Hepatocyte (in vitro differentiated cells): ENCODE measurements around the gene ACSL3. TPM values are rescaled to one million over a fixed set of nuclear protein-coding genes. Genes with fewer than 3 reads are reported as not detected.

Experiments
- DNase-seq: peaks from one replicate; pipeline ENCODE4 v3.0.0-alpha.2; 2016; ENCODE audit warnings: low spot score
- H2AFZ ChIP-seq: fragments of 200-600 bp; sonication (generic); 2 replicates; pipeline ENCODE4 v1.6.0; 2016; ENCODE audit warnings: antibody characterized with exemption, mild to moderate bottlenecking
- H3K27ac ChIP-seq: fragments of 200-600 bp; sonication (generic); 2 replicates; pipeline ENCODE4 v1.5.1; 2016; ENCODE audit warnings: mild to moderate bottlenecking
- H3K27me3 ChIP-seq: fragments of 200-600 bp; sonication (generic); 2 replicates; pipeline ENCODE4 v1.6.1; 2016
- H3K36me3 ChIP-seq: fragments of 200-600 bp; sonication (generic); replicated peaks from 2 replicates; pipeline ENCODE4 v1.5.1; 2016; ENCODE audit warnings: low read depth; ENCODE audit not compliant: insufficient read depth
- H3K4me1 ChIP-seq: fragments of 200-600 bp; sonication (generic); 2 replicates; pipeline ENCODE4 v1.5.1; 2016; ENCODE audit warnings: mild to moderate bottlenecking, moderate library complexity; ENCODE audit not compliant: insufficient read depth
- H3K4me2 ChIP-seq: fragments of 200-600 bp; sonication (generic); 2 replicates; pipeline ENCODE4 v1.6.0; 2016
- H3K4me3 ChIP-seq: fragments of 200-600 bp; sonication (generic); 2 replicates; pipeline ENCODE4 v1.5.1; 2016; ENCODE audit warnings: mild to moderate bottlenecking
- H3K79me2 ChIP-seq: fragments of 200-600 bp; sonication (generic); 2 replicates; pipeline ENCODE4 v1.6.0; 2017; ENCODE audit warnings: mild to moderate bottlenecking
- H3K9me2 ChIP-seq: fragments of 200-600 bp; sonication (generic); replicated peaks from 2 replicates; pipeline ENCODE4 v1.6.0; 2017; ENCODE audit warnings: mild to moderate bottlenecking; ENCODE audit not compliant: insufficient read depth
- H3K9me3 ChIP-seq: fragments of 200-600 bp; sonication (generic); 2 replicates; pipeline ENCODE4 v1.5.1; 2016; ENCODE audit warnings: low read depth, mild to moderate bottlenecking
- H4K20me1 ChIP-seq: fragments of 200-600 bp; sonication (generic); 2 replicates; pipeline ENCODE4 v1.6.0; 2016; ENCODE audit warnings: mild to moderate bottlenecking; ENCODE audit not compliant: insufficient read depth, poor library complexity, severe bottlenecking
- EZH2 ChIP-seq: fragments of 200-600 bp; sonication (generic); IDR thresholded peaks from 2 replicates; pipeline ENCODE4 v1.6.1; 2016; ENCODE audit warnings: antibody characterized with exemption, mild to moderate bottlenecking, borderline replicate concordance
- EZH2phosphoT487 ChIP-seq: fragments of 200-600 bp; sonication (generic); IDR thresholded peaks from one replicate; pipeline ENCODE4 v1.6.1; 2018; ENCODE audit warnings: antibody characterized with exemption, mild to moderate bottlenecking, low read depth, moderate library complexity; ENCODE audit not compliant: unreplicated experiment, severe bottlenecking
- WGBS: methylation state at CpG from one replicate; pipeline ENCODE4 v1.1.6; 2016; ENCODE audit warnings: low lambda C conversion rate; ENCODE audit errors: missing lambda C conversion rate; 5-methylcytosine and 5-hydroxymethylcytosine counted together
- polyA plus RNA-seq: library from polyadenylated mRNA; unstranded; fragments of >200 nt; fragmentation: Nextera tagmentation; extraction: Ambion mirVana; gene quantifications from 2 replicates; pipeline ENCODE4 v1.2.1, GENCODE V29; 2016
- total RNA-seq: library from RNA; depleted of rRNA; stranded (reverse); fragments of >200 nt; gene quantifications from 2 replicates; pipeline ENCODE4 v1.2.3, GENCODE V29; 2014
- TF ChIP-seq, protein P1 (sequence below): fragments of 200-600 bp; sonication (generic); IDR thresholded peaks from 2 replicates; pipeline ENCODE4 v1.5.1; 2016; ENCODE audit warnings: antibody characterized with exemption, mild to moderate bottlenecking; ENCODE audit not compliant: poor library complexity

ACSL3 gene
- total and polyA plus RNA-seq, 2 experiments from 2014 or later: 82.1 to 133 TPM

DNA sequence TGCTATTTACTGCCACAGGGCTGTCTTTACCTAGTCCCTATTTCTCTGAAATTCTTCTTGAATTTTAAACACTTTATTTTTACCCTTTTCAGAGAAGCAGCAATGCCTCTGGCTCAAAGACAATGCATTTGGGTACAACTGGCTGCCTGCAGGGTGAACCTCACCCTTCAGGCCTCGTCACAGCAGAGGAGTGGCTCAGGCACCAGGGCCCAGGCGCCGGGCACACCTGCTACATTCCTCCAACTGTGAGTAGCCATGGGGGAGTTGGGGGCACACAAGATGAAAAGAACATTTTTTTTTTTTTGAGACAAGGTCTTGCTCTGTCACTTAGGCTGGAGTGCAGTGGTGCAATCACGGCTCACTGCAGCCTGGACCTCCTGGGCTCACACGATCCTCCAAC, 116.3 kb downstream of the ACSL3 start:
- no peak overlapping the region for H3K4me3 ChIP-seq
- no peak overlapping the region for H3K4me2 ChIP-seq
- H3K27ac ChIP-seq: no peak overlapping the region
- WGBS: 97% methylated on average over 5 of the region's 5 CpGs
- TF ChIP-seq, protein P1, sequence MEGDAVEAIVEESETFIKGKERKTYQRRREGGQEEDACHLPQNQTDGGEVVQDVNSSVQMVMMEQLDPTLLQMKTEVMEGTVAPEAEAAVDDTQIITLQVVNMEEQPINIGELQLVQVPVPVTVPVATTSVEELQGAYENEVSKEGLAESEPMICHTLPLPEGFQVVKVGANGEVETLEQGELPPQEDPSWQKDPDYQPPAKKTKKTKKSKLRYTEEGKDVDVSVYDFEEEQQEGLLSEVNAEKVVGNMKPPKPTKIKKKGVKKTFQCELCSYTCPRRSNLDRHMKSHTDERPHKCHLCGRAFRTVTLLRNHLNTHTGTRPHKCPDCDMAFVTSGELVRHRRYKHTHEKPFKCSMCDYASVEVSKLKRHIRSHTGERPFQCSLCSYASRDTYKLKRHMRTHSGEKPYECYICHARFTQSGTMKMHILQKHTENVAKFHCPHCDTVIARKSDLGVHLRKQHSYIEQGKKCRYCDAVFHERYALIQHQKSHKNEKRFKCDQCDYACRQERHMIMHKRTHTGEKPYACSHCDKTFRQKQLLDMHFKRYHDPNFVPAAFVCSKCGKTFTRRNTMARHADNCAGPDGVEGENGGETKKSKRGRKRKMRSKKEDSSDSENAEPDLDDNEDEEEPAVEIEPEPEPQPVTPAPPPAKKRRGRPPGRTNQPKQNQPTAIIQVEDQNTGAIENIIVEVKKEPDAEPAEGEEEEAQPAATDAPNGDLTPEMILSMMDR: no peak
- TF ChIP-seq EZH2phosphoT487 (no peak), EZH2 (no peak)
- no peaks in the 10 kb centered on the region for H4K20me1 ChIP-seq
- H3K36me3 ChIP-seq: no peaks in the 10 kb centered on the region
- H3K27me3 ChIP-seq: no peaks in the 10 kb centered on the region
- H2AFZ ChIP-seq: no peak overlapping the region
- no peaks in the 10 kb centered on the region for H3K9me2 ChIP-seq
- H3K4me1 ChIP-seq: no peaks in the 10 kb centered on the region
- H3K9me3 ChIP-seq: no peaks in the 10 kb centered on the region
- no peak for DNase-seq
- H3K79me2 ChIP-seq: no peaks in the 10 kb centered on the region

DNA sequence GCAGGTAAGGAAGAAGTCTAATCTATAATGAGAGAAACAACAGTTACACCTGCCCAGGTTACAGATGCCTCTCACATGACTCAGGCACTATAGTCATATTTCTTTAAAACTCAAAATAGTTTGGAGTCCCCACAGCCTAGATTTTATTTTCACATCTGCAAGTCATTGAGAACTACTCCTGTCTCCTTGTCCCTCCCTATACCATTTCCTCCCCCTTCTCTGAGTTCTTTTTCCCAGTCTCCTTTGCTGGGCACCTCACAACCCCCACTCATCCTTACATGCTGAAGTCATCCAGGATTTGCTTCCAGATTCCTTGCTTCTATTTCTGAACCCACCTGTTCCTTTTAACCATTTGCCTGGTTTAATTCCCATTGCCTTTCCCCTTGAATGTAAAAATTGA, 118.0 kb downstream of the ACSL3 start:
- H3K4me3 ChIP-seq: no peak overlapping the region
- no peak for DNase-seq
- H4K20me1 ChIP-seq: no peaks in the 10 kb centered on the region
- no peaks in the 10 kb centered on the region for H3K9me2 ChIP-seq
- no peaks in the 10 kb centered on the region for H3K4me1 ChIP-seq
- H3K27me3 ChIP-seq: no peaks in the 10 kb centered on the region
- no peaks in the 10 kb centered on the region for H3K79me2 ChIP-seq
- H3K9me3 ChIP-seq: no peaks in the 10 kb centered on the region
- no peak overlapping the region for H2AFZ ChIP-seq
- no peak overlapping the region for H3K4me2 ChIP-seq
- no peak overlapping the region for H3K27ac ChIP-seq
- H3K36me3 ChIP-seq: no peaks in the 10 kb centered on the region
- TF ChIP-seq EZH2 (no peak), EZH2phosphoT487 (no peak)
- TF ChIP-seq, protein P1: no peak

- Histone ChIP-seq H3K9me3 (no peaks in the 10 kb centered on the region), H3K4me3 (no peak overlapping the region), H3K9me2 (no peaks in the 10 kb centered on the region), H3K4me2 (no peak overlapping the region), H3K4me1 (no peaks in the 10 kb centered on the region), H3K36me3 (no peaks in the 10 kb centered on the region), H3K27ac (no peak overlapping the region), H3K27me3 (no peaks in the 10 kb centered on the region), H3K79me2 (no peaks in the 10 kb centered on the region), H2AFZ (no peak overlapping the region), H4K20me1 (no peaks in the 10 kb centered on the region)
- DNase-seq: no peak
- no peak for TF ChIP-seq EZH2phosphoT487
- TF ChIP-seq, protein P1: no peak
- TF ChIP-seq EZH2: no peak
- WGBS: 68% methylated on average over 3 of the region's 3 CpGs
Observed at GRCh38 chr2:222979484-222979883, 118.6 kb downstream of the ACSL3 start.
